H1 (cell line): ENCODE measurements around the gene ASB4. TPM values are rescaled to one million over a fixed set of nuclear protein-coding genes. Genes with fewer than 3 reads are reported as not detected.
"Not testable (repeated sequence)": the region's sequence is repeated elsewhere in the genome, so short reads cannot be mapped to it uniquely, and the experiment has no call there.

Experiments
- CTCF ChIA-PET: fragments of 300-600 bp; sonication (Branson Sonifier 250); formaldehyde crosslinking; loops from one replicate; lab custom pipeline; 2021; ENCODE audit not compliant: partially characterized antibody; lab: Charles Lee
- POLR2A ChIA-PET: fragments of 300-600 bp; sonication (Branson Sonifier 250); formaldehyde crosslinking; loops from one replicate; lab custom pipeline; 2021; ENCODE audit warnings: inconsistent platforms; ENCODE audit not compliant: partially characterized antibody; lab: Charles Lee
- DNase-seq, 2 experiments: peaks; one replicate each; pipeline versions ENCODE4 v3.0.0 to v3.0.0-alpha.2; 2010 to 2022; ENCODE audit warnings: low spot score in 2 of 2, low read depth in 1 of 2, mixed read lengths in 1 of 2
- FAIRE-seq: peaks from 2 replicates; lab custom pipeline; 2011; peaks lifted over from hg19 to GRCh38; lab: Jason Lieb, UNC
- H2AFZ ChIP-seq: 2 replicates; pipeline ENCODE4 v1.8.1; 2012; ENCODE audit warnings: low read length, inconsistent platforms
- H2AK5ac ChIP-seq: 2 replicates; pipeline ENCODE4 v1.6.1; 2013; ENCODE audit warnings: low read depth, low read length
- H2BK120ac ChIP-seq: replicated peaks from 2 replicates; pipeline ENCODE3; 2013; ENCODE audit warnings: low read depth, low read length, inconsistent platforms
- H2BK12ac ChIP-seq: 2 replicates; pipeline ENCODE4 v1.6.1; 2013; ENCODE audit warnings: low read depth, low read length
- H2BK15ac ChIP-seq: 2 replicates; pipeline ENCODE4 v1.6.1; 2013; ENCODE audit warnings: low read length
- H2BK20ac ChIP-seq: 2 replicates; pipeline ENCODE4 v1.6.1; 2013; ENCODE audit warnings: low read length
- H2BK5ac ChIP-seq: 2 replicates; pipeline ENCODE4 v1.6.1; 2013; ENCODE audit warnings: low read depth, low read length
- H3K14ac ChIP-seq: 2 replicates; pipeline ENCODE4 v1.6.1; 2013; ENCODE audit warnings: inconsistent platforms; ENCODE audit not compliant: insufficient read length
- H3K18ac ChIP-seq: 2 replicates; pipeline ENCODE4 v1.6.1; 2013; ENCODE audit warnings: low read length; ENCODE audit errors: extremely low read depth
- H3K23ac ChIP-seq: 2 replicates; pipeline ENCODE4 v1.6.1; 2013; ENCODE audit warnings: inconsistent platforms; ENCODE audit not compliant: insufficient read length
- H3K23me2 ChIP-seq: 2 replicates; pipeline ENCODE4 v1.6.1; 2013; ENCODE audit warnings: low read depth, low read length
- H3K27ac ChIP-seq: 2 replicates; pipeline ENCODE4 v1.6.1; 2011; ENCODE audit warnings: low read depth, low read length, inconsistent platforms
- H3K27me3 ChIP-seq, 4 experiments: replicated peaks in 1 of 4; 1 replicate in 1 of 4; 2 replicates in 3 of 4; pipeline versions ENCODE4 v1.6.1 to v1.8.1; 2011 to 2013; ENCODE audit warnings: low read length in 3 of 4, mild to moderate bottlenecking in 3 of 4, inconsistent platforms in 2 of 4, mixed read lengths in 2 of 4, moderate library complexity in 1 of 4; ENCODE audit not compliant: control insufficient read depth in 3 of 4, insufficient read depth in 3 of 4; ENCODE audit errors: extremely low read depth in 1 of 4
- H3K36me3 ChIP-seq, 4 experiments: 2 replicates each; pipeline versions ENCODE4 v1.6.1 to v1.8.1; 2011 to 2013; ENCODE audit warnings: mild to moderate bottlenecking in 4 of 4, low read length in 3 of 4, moderate library complexity in 2 of 4, control low read depth in 1 of 4, inconsistent platforms in 1 of 4; ENCODE audit not compliant: insufficient read depth in 4 of 4, control insufficient read depth in 2 of 4
- H3K4ac ChIP-seq: replicated peaks from 2 replicates; pipeline ENCODE3; 2013; ENCODE audit warnings: low read length, low read depth, mixed read lengths, inconsistent platforms; ENCODE audit not compliant: insufficient read length
- H3K4me1 ChIP-seq, 4 experiments: replicated peaks in 1 of 4; 1 replicate in 1 of 4; 2 replicates in 3 of 4; pipeline versions ENCODE4 v1.6.1 to v1.8.1; 2011 to 2013; ENCODE audit warnings: low read length in 3 of 4, inconsistent platforms in 2 of 4, mixed read lengths in 1 of 4; ENCODE audit not compliant: insufficient read depth in 4 of 4, control insufficient read depth in 3 of 4
- H3K4me2 ChIP-seq, 2 experiments: 2 replicates each; pipeline versions ENCODE4 v1.6.1 to v1.8.1; 2011 to 2013; ENCODE audit warnings: low read depth in 2 of 2, low read length in 2 of 2, control low read depth in 1 of 2, inconsistent platforms in 1 of 2, mild to moderate bottlenecking in 1 of 2; ENCODE audit not compliant: insufficient read depth in 1 of 2
- H3K4me3 ChIP-seq, 4 experiments: fragments of 200-600, 300-600 bp in 1 of 4; sonication (generic), shearing (Covaris generic), sonication (Bioruptor Twin) in 1 of 4; 2 replicates each; pipeline versions ENCODE4 v1.5.1 to v1.8.1; 2011 to 2016; ENCODE audit warnings: low read length in 4 of 4, low read depth in 3 of 4, control low read depth in 2 of 4, inconsistent platforms in 2 of 4, mild to moderate bottlenecking in 2 of 4, mixed read lengths in 1 of 4, moderate library complexity in 1 of 4; ENCODE audit not compliant: insufficient read depth in 2 of 4; ENCODE audit errors: extremely low read depth in 1 of 4
- H3K56ac ChIP-seq: replicated peaks from 2 replicates; pipeline ENCODE3; 2013; ENCODE audit warnings: low read depth, mild to moderate bottlenecking, mixed read lengths, low read length, inconsistent platforms; ENCODE audit not compliant: insufficient read length
- H3K79me1 ChIP-seq: 2 replicates; pipeline ENCODE4 v1.6.1; 2013; ENCODE audit warnings: low read depth, low read length, control low read depth
- H3K79me2 ChIP-seq, 2 experiments: 2 replicates each; pipeline versions ENCODE4 v1.6.1 to v1.8.1; 2012 to 2013; ENCODE audit warnings: low read length in 2 of 2, mild to moderate bottlenecking in 2 of 2, inconsistent platforms in 1 of 2; ENCODE audit not compliant: insufficient read depth in 2 of 2, control insufficient read depth in 1 of 2
- H3K9ac ChIP-seq, 4 experiments: replicated peaks in 1 of 4; 1 replicate in 1 of 4; 2 replicates in 3 of 4; pipeline versions ENCODE4 v1.6.1 to v1.8.1; 2011 to 2013; ENCODE audit warnings: low read depth in 3 of 4, low read length in 3 of 4, control low read depth in 2 of 4, mild to moderate bottlenecking in 2 of 4, moderate library complexity in 2 of 4, inconsistent platforms in 1 of 4; ENCODE audit errors: extremely low read depth in 1 of 4
- H3K9me3 ChIP-seq, 2 experiments: 2 replicates each; pipeline versions ENCODE4 v1.6.1 to v1.8.1; 2012 to 2013; ENCODE audit warnings: mild to moderate bottlenecking in 2 of 2, moderate library complexity in 2 of 2, control low read depth in 1 of 2, inconsistent platforms in 1 of 2, low read depth in 1 of 2, low read length in 1 of 2, mixed read lengths in 1 of 2; ENCODE audit not compliant: insufficient read depth in 2 of 2
- H4K20me1 ChIP-seq, 2 experiments: replicated peaks in 1 of 2; 2 replicates each; pipeline versions ENCODE3 to v1.8.1; 2011 to 2013; ENCODE audit warnings: inconsistent platforms in 2 of 2, low read length in 2 of 2, mild to moderate bottlenecking in 1 of 2; ENCODE audit not compliant: insufficient read depth in 2 of 2, control insufficient read depth in 1 of 2
- H4K5ac ChIP-seq: 2 replicates; pipeline ENCODE4 v1.6.1; 2013; ENCODE audit warnings: low read length, low read depth, mixed read lengths, inconsistent platforms; ENCODE audit not compliant: insufficient read length
- H4K8ac ChIP-seq: 2 replicates; pipeline ENCODE4 v1.8.0; 2013; ENCODE audit warnings: mild to moderate bottlenecking, moderate library complexity, low read length, inconsistent platforms; ENCODE audit not compliant: insufficient read depth; ENCODE audit errors: extremely low read depth
- H4K91ac ChIP-seq: replicated peaks from 2 replicates; pipeline ENCODE3; 2013; ENCODE audit warnings: low read length, mixed read lengths, inconsistent platforms; ENCODE audit not compliant: insufficient read length
- WGBS, 2 experiments: shearing (Covaris generic) in 1 of 2; methylation state at CpG; one replicate each; pipeline versions ENCODE4 v1.1.6 to v1.1.7; 2013 to 2015; ENCODE audit warnings: low lambda C conversion rate in 2 of 2, mixed read lengths in 2 of 2, inconsistent platforms in 1 of 2, low coverage in 1 of 2, missing lambda C conversion rate in 1 of 2; ENCODE audit not compliant: insufficient replicate concordance in 2 of 2, insufficient coverage in 1 of 2, insufficient read length in 1 of 2; ENCODE audit errors: extremely low coverage in 1 of 2, missing lambda C conversion rate in 1 of 2; 5-methylcytosine and 5-hydroxymethylcytosine counted together
- polyA plus RNA-seq, 7 experiments: library from polyadenylated mRNA; depleted of rRNA in 3 of 7; stranded (reverse) in 5 of 7; unstranded in 2 of 7; fragments of >200 nt in 5 of 7; fragments of 200-250 nt in 2 of 7; gene quantifications; 1 replicate in 5 of 7; 2 replicates in 1 of 7; 4 replicates in 1 of 7; pipeline versions ENCODE4 v1.2.1 to v1.2.3, GENCODE V29; 2011 to 2013; ENCODE audit warnings: missing spikeins in 2 of 7, mixed read lengths in 2 of 7
- total RNA-seq: library from RNA; stranded (reverse); fragmentation: NEBNext Ultra II Directional; extraction: Animal tissue kit (Norgen Biotek cat#: 25700); gene quantifications from 2 replicates; pipeline ENCODE4 v1.2.1, GENCODE V29; 2021

The ASB4 gene
- total and polyA plus RNA-seq, 2 of the 8 experiments (the other 6 are each of a cell fraction or from before 2014, with no cell fraction given) = not detected

DNA sequence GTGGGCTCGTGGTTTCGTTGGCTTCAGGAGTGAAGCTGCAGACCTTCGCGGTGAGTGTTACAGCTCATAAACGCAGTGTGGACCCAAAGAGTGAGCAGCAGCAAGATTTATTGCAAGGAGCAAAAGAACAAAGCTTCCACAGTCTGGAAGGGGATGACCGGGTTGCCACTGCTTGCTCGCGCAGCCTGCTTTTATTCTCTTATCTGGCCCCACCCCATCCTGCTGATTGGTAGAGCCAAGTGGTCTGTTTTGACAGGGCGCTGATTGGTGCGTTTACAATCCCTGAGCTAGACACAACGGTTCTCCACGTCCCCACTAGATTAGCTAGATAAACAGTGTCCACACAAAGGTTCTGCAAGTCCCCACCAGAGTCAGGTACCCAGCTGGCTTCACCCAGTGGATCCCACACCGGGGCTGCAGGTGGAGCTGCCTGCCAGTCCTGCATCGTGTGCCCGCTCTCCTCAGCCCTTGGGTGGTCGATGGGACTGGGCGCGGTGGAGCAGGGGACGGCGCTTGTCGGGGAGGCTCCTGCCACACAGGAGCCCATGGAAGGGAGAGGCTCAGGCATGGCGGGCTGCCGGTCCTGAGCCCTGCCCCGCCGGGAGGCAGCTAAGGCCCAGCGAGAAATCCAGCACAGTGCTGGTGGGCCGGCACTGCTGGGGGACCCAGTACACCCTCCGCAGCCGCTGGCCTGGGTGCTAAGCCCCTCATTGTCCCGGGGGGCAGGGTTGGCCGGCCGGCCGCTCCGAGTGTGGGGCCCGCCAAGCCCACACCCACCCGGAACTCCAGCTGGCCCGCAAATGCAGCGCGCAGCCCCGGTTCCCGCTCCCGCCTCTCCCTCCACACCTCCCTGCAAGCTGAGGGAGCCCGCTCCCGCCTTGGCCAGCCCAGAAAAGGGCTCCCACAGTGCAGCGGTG, 66.5 kb downstream of the ASB4 start:
- H3K23me2 ChIP-seq, DNase-seq, H2BK12ac ChIP-seq, H3K27me3 ChIP-seq, H3K36me3 ChIP-seq, H4K91ac ChIP-seq, H3K4me3 ChIP-seq, H3K9me3 ChIP-seq, H3K23ac ChIP-seq, H2BK20ac ChIP-seq, H2AK5ac ChIP-seq, H3K9ac ChIP-seq, H4K20me1 ChIP-seq, H3K79me2 ChIP-seq, H4K8ac ChIP-seq, H3K4ac ChIP-seq, H3K4me1 ChIP-seq, FAIRE-seq, H3K14ac ChIP-seq, H2AFZ ChIP-seq, H3K27ac ChIP-seq, H4K5ac ChIP-seq, H2BK5ac ChIP-seq, H3K56ac ChIP-seq, H3K4me2 ChIP-seq, H3K79me1 ChIP-seq, H2BK120ac ChIP-seq, H3K18ac ChIP-seq, POLR2A ChIA-PET, H2BK15ac ChIP-seq: not testable (repeated sequence)
- WGBS, 2 experiments = 95% methylated on average over 21 of the region's 45 CpGs; no CpG with 5 or more reads in 1 of the 2 experiments
- CTCF ChIA-PET = interaction anchor here (0.8 to 15.7 kb wide), 4 partner anchors 19 to 137 kb away, joined by 3 to 187 read pairs (median 8); no protein-coding TSS in a partner anchor
